Measurements from ENCODE around the gene ZNF33A.
"Not testable (repeated sequence)": the region's sequence is repeated elsewhere in the genome, so short reads cannot be mapped to it uniquely, and the experiment has no call there.

The ZNF33A gene

DNA sequence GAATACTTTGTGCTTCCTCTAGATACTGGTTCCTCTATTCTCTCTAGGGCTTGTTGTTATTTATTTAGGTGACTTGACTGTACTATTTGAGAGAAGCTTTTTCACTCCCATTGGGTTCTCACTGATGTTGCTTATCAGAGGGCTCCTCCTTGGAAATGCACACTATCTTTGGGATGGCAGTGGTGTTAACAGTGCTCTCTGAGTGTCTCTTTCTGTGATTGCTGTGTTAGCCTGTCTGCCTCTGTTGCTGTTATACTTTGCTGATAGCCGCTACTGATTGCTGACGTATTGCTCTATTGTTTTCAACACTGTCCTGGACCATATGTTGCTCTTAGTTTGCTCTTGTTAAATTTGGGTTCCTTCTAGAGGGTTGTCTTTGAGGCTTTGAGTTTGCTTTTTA lies 34.7 kb downstream of the ZNF33A start:
- no peak for DNase-seq (ENCODE audit: low read depth in 2 of 2)

DNA sequence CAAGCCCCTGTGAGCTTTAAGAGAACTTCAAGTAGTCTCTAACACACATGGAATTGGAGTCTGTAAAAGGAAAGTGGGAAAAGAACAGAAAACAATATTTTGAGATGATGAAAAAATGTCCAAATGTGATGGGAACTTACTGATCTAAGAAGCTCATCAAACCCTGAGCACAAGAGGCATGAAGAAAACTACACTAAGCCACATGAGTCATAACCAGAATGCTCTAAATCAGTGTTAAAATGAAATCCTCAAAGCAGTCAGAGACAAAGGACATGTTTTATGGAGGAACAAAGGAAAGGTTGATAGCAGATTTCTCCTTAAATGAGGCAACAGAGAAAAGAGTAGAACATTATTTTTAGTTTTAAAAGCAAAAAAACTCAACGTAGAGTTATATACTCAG lies 37.2 kb downstream of the ZNF33A start:
- DNase-seq (ENCODE audit: low read depth in 2 of 2) = no peak

DNA sequence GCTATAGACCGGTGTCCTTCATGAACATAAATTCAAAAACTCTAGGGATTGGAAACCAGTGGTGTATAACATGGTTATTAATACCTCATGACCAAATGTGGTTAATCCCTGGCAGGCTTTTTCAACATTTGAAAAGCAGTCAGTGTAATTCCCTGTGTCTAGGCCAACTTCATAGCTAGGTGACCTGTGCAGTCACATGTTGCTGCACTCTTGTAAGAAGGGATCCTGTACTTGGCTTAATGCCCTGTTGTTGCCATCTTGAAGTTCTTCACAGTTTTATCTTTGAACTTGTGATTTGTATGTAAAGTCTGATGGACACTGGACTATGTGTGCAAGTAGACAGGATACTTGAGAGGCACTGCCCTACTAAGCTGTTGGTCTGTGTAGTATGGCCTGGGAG lies 39.7 kb downstream of the ZNF33A start:
- no peak for DNase-seq (ENCODE audit: low read depth in 2 of 2)

DNA sequence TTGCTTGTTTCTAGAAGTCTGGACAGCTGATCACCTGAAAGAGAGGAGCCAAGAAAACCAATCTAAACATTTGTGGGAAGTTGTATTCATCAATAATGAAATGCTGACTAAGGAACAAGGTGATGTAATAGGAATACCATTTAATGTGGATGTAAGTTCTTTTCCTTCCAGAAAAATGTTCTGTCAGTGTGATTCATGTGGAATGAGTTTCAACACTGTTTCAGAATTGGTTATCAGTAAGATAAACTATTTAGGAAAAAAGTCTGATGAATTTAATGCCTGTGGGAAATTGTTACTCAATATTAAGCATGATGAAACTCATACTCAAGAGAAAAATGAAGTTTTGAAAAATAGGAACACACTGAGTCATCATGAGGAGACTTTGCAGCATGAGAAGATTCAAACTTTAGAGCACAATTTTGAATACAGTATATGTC lies 43.9 kb downstream of the ZNF33A start:
- peak; percentile 38 to 50 for DNase-seq (ENCODE audit: low read depth in 2 of 2)

DNA sequence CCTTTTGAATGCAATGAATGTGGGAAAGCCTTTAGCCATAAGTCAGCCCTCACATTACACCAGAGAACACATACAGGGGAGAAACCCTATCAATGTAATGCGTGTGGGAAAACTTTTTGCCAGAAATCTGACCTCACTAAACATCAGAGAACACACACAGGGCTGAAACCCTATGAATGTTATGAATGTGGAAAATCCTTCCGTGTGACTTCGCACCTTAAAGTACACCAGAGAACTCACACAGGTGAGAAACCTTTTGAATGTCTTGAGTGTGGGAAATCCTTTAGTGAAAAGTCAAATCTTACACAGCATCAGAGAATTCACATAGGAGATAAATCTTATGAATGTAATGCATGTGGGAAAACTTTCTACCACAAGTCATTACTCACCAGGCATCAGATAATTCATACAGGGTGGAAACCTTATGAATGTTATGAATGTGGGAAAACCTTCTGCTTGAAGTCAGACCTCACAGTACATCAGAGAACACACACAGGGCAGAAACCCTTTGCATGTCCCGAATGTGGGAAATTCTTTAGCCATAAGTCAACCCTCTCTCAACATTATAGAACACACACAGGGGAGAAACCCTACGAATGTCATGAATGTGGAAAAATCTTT lies 44.9 kb downstream of the ZNF33A start:
- not testable (repeated sequence) for DNase-seq (ENCODE audit: low read depth in 2 of 2)

DNA sequence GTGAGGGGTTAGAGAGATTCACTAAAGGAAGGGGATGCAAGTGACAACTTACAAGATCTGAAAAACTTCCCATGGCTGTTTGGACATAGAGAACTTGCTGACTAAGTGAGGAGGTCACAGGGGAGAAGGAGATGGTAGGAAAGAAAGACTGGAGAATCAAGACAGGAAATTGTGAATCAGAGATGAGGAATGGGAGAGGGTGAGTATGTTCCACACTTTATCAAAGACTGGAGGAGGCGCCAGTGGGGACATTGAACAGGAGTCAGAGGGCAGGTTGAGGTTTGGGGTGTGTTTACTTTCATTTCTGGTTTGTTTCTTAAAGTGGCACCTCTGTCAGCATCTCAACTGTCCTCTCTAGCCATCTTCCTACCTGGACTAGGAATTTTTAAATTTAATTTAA lies 59.2 kb downstream of the ZNF33A start:
- not testable (repeated sequence) for DNase-seq (ENCODE audit: low read depth in 2 of 2)

DNA sequence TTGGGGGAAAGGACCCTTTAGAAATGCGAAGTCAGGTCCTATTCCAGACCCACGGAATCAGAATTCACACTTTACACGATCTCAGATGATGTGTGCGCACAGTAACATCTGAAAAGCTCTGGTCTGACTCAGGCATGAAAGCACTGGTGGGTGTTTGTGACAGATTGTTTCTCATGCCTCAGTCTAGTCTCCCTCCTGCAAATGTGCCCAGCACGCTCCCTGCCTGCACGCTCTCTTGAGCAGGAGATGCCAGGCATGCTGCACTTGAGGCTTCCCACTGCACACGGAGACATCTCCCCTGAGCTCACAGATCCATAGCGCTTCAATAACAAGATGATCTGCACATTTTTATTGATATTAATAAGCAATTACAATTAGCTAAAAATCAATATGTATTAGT lies 60.0 kb downstream of the ZNF33A start:
- DNase-seq (ENCODE audit: low read depth in 2 of 2) = no peak

DNA sequence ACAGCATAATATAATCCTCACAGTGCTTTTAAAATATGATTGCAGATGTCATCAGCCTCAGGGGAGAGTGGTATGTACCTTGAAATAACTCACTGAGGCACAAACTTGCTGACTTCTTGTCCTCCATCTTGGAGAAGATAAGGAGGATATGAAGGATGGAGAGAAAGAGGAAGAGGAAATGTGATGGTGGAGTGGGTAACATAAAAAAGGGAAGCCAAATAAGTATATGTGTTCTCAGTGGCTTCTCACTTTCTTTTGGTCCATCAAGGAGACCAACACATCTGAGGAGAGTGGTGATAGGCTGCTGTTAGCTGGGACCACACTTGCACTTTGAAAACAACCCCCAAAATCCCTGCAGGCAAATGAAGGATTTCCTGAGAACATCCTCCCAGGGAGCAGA lies 62.1 kb downstream of the ZNF33A start:
- DNase-seq (ENCODE audit: low read depth in 2 of 2) = no peak

DNA sequence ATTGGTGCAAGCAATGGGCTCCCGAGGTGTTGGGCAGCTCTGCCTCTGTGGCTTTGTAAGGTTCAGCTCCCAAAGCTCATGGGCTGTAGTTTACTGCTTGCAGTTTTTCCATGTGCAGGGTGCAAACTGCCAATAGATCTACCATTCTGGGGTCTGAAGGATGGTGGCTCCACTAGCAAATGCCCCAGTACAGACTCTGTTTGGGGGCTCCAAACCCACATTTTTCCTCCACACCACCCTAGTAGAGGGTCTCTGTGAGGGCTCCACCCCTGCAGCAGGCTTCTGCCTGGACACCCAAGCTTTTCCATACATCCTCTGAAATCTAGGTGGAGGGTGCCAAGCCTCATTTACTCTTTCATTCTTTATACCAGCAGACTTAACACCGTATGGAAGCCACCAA lies 66.2 kb downstream of the ZNF33A start:
- no peak for DNase-seq (ENCODE audit: low read depth in 2 of 2)

DNA sequence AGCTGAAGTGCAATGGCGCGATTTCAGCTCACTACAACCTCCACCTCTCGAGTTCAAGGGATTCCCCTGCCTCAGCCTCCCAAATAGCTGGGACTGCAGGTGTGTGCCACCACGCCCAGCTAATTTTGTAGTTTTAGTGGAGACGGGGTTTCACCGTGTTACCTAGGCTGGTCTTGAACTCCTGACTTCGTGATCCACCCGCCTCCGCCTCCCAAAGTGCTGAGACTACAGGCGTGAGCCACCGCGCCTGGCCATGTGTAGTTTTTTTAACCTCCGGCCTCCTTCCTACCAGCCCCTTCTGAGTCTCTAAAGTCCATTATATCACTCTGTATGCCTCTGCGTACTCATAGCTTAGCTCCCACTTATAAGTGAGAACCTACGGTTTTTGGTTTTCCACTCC lies 82.8 kb downstream of the ZNF33A start:
- DNase-seq (ENCODE audit: low read depth in 2 of 2) = not testable (repeated sequence)

DNA sequence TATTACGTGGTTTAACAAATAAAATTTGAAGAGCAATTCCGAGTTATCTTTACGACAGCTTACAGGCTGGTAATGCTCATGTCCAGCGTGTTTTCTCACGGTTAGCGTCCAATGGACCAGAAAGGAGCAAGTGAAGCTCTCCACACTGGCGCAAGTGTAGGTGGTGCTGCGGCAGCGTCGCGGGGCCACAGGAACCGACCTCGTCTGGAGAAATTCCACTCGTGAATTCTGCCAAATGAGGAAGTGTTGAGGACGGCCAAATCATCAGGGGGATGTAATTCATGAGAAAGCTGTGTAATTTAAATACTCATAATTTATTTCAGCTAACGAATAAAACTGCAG lies 83.3 kb downstream of the ZNF33A start:
- DNase-seq (ENCODE audit: low read depth in 2 of 2) = no peak

DNA sequence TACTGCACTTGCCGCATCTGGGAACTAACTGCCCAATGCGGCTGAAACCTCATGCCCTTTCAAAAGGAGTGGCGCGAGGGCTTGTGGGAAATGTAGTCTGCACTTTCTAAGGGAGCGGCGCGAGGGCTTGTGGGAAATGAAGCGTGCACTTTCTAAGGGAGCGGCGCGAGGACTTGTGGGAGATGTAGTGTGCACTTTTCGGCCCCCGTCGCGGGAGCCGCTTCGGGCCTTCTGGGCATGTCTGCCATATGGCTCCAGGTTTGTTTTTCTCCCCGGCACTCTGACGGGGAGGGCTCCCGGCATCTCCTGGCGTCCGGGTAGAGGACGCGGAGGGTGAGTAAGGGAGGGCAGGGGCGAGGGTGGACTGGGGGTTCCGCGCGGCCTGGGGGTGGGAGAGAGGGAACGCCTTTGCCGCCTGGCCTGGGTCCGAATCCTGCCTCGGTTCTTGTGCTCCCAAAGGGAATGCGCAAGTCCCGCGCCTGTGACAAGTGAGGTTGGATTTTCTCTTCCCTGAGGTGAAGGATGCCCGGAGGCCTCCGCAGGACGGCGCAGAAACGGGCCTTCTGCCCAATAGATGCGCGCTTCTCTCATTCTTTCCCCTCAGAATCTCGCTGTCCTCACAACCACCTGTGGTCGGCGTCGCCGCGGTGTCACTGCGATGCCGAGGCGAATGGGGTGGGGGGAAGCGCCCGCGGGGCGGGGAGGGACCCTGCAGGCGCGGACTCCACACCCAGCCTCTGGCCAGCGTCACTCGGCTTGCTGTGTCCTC lies 83.9 kb downstream of the ZNF33A start, which contains the start of gene ZNF37A:
Gene ZNF37A (plus strand): TSS at position 180 of the 769 bp plus-strand sequence. CDS start 2,281 bp downstream, outside the sequence.
- DNase-seq (ENCODE audit: low read depth in 2 of 2) = peak; percentile 85 to 87

DNA sequence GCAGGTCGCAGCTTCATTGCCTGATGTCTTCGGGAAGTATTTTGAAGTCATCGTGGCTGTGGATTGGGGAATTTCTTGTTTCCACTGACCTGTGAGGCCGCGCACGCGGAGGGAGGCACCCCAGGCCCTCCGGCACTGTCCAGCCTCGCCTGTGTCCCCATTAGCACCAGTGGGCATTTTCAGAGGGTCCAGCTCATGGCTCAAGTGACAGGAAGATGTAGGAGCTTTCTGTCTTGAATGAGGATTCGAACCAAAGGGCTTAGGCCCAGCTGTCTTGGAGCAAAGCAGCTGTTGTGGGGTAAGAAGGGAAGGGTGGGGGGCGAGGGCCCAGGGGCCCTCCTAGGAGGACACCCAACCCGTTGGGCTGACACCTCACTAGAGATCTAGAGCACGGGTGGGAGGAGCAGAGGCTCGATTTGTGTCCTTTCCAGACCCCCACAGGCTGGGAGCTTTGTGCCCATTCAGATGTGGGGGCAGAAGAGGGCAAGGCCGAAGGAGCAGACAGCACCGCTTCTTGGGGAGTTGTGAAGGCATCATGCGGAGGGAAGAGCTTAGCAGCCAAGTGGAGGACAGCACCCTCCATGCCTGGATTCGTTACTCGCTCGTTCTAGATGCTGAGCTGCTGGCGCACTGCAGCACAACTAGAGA lies 84.6 kb downstream of the ZNF33A start:
- DNase-seq (ENCODE audit: low read depth in 2 of 2) = no peak

DNA sequence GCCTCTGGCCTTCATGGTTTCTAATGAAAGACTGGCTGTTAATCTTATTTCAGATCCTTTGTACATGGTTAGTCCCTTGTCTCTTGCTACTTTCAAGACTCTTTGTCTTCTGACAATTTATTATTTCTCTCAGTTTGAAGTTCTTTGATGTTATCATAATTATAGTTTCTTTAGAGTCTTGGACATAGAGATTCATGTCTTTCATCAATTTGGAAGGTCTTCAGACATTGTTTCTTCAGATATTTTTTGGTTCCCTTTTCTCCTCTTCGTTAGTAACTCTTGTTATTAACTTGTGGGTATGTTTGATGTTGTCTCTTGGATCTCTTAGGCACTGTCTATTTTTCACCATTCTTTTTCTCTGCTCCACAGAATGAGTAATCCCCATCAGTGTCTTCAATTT lies 92.4 kb downstream of the ZNF33A start:
- DNase-seq (ENCODE audit: low read depth in 2 of 2) = no peak

DNA sequence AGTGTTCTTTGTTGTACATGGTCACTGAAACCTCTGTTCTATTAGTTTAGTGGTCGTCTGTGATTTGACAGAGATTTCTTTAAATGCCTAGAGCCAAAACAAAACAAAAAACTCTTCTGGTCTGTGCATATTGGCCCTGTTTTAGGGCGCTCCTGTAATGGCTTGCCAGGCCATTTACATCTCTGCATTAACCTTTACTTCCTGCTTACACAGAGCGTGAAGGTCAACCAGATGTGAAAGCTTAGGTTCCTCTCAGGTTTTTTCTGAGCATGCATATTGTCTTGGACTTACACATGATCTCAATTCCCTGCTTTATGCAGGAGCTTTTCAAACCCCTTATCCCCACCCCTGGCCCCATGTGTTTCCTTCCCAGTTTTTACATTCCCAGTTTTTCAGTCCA lies 93.3 kb downstream of the ZNF33A start:
- no peak for DNase-seq (ENCODE audit: low read depth in 2 of 2)

DNA sequence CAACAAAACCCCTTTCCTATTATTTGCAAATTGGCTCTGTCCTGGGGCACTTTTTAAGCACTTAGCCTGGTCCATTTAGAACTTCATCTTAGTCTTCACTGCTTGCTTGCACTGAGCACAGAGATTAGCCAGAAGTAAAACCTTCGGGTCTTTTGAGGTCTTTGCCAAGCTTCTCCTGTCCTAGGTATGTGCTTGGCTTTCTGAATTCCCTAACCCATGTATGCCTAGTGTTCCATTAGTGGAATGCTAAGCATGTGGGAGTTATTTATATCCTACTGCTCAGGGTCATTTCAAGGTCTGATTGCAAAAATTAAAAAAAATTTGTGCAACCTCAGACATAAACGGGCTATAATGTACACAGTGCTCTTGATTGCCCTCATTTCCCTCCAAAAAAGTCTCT lies 101.7 kb downstream of the ZNF33A start:
- no peak for DNase-seq (ENCODE audit: low read depth in 2 of 2)

Data from fibroblast of skin of left biceps (primary cell).